Large intestine (tissue), 3 donors: ENCODE data around the gene TMEM53. TPM values are rescaled to one million over a fixed set of nuclear protein-coding genes. Genes with fewer than 3 reads are reported as not detected.

Experiments used
- DNase-seq, 2 donors: peaks; one replicate each; pipeline versions ENCODE4 v3.0.0 to v3.0.0-alpha.2; 2013
- H3K27ac ChIP-seq: one replicate; pipeline ENCODE4 v1.5.1; 2013; ENCODE audit warnings: low read length
- H3K27me3 ChIP-seq: 2 replicates; pipeline ENCODE4 v1.6.1; 2013; ENCODE audit warnings: low read length; ENCODE audit not compliant: control insufficient read depth, insufficient read depth
- H3K36me3 ChIP-seq: 2 replicates; pipeline ENCODE4 v1.6.1; 2013; ENCODE audit warnings: low read length; ENCODE audit not compliant: control insufficient read depth, insufficient read depth
- H3K4me1 ChIP-seq: one replicate; pipeline ENCODE4 v1.6.1; 2013; ENCODE audit warnings: low read length; ENCODE audit not compliant: control insufficient read depth, insufficient read depth
- H3K4me3 ChIP-seq: one replicate; pipeline ENCODE4 v1.5.1; 2013; ENCODE audit warnings: low read length
- H3K9me3 ChIP-seq: one replicate; pipeline ENCODE4 v1.6.1; 2013; ENCODE audit warnings: mild to moderate bottlenecking, low read depth, low read length, moderate library complexity; ENCODE audit not compliant: control insufficient read depth
- WGBS: methylation state at CpG from one replicate; pipeline ENCODE4 v1.1.5; 2013; ENCODE audit warnings: low lambda C conversion rate; ENCODE audit not compliant: insufficient coverage; 5-methylcytosine and 5-hydroxymethylcytosine counted together
- polyA plus RNA-seq: library from polyadenylated mRNA; unstranded; fragments of 120-200 nt; gene quantifications from one replicate; pipeline ENCODE4 v1.2.1, GENCODE V29; 2013

The TMEM53 gene
- polyA plus RNA-seq, 1 donor = 14.7 TPM

- no peaks in the 10 kb centered on the region for H3K9me3 ChIP-seq
- peak in 1 of 2 donors; percentile 70 for DNase-seq
- peaks cover 77% of the 10 kb centered on the region for H3K36me3 ChIP-seq
- WGBS = 97% methylated on average over 6 of the region's 13 CpGs
- H3K27me3 ChIP-seq = no peaks in the 10 kb centered on the region
- H3K27ac ChIP-seq = peak overlapping the region; percentile 17
- H3K4me1 ChIP-seq = peaks cover 50% of the 10 kb centered on the region
- no peak overlapping the region for H3K4me3 ChIP-seq
Observed at GRCh38 chr1:44648529-44649250, 25.6 kb downstream of the TMEM53 start.

GRCh38 chr1:44647896-44648295 lies 26.4 kb downstream of the TMEM53 start:
- DNase-seq = no peak
- Histone ChIP-seq H3K4me1 (peaks cover 50% of the 10 kb centered on the region), H3K27me3 (no peaks in the 10 kb centered on the region), H3K4me3 (no peak overlapping the region), H3K36me3 (peaks cover 80% of the 10 kb centered on the region), H3K27ac (no peak overlapping the region), H3K9me3 (no peaks in the 10 kb centered on the region)
- no CpG with 5 or more reads among the region's 2 CpGs for WGBS

- DNase-seq = no peak
- no CpG with 5 or more reads among the region's 28 CpGs for WGBS
- Histone ChIP-seq H3K9me3 (no peaks in the 10 kb centered on the region), H3K27ac (no peak overlapping the region), H3K36me3 (peaks cover 94% of the 10 kb centered on the region), H3K27me3 (no peaks in the 10 kb centered on the region), H3K4me1 (peaks cover 47% of the 10 kb centered on the region), H3K4me3 (no peak overlapping the region)
Observed at GRCh38 chr1:44646261-44647110, 27.8 kb downstream of the TMEM53 start.

- no peaks in the 10 kb centered on the region for H3K9me3 ChIP-seq
- H3K27ac ChIP-seq = peak overlapping the region; percentile 25
- H3K36me3 ChIP-seq = peaks cover 94% of the 10 kb centered on the region
- DNase-seq = no peak
- no peaks in the 10 kb centered on the region for H3K27me3 ChIP-seq
- WGBS = no CpG with 5 or more reads among the region's 18 CpGs
- H3K4me3 ChIP-seq = no peak overlapping the region
- peaks cover 41% of the 10 kb centered on the region for H3K4me1 ChIP-seq
Observed at GRCh38 chr1:44645476-44646244, 28.6 kb downstream of the TMEM53 start.

- no CpG with 5 or more reads among the region's 7 CpGs for WGBS
- Histone ChIP-seq H3K4me3 (no peak overlapping the region), H3K4me1 (peaks cover 34% of the 10 kb centered on the region), H3K9me3 (no peaks in the 10 kb centered on the region), H3K27ac (no peak overlapping the region), H3K27me3 (no peaks in the 10 kb centered on the region), H3K36me3 (peaks cover 95% of the 10 kb centered on the region)
- no peak for DNase-seq
Observed at GRCh38 chr1:44644806-44645205, 29.5 kb downstream of the TMEM53 start.

- Histone ChIP-seq H3K27ac (no peak overlapping the region), H3K4me3 (no peak overlapping the region), H3K27me3 (no peaks in the 10 kb centered on the region), H3K36me3 (peaks cover 94% of the 10 kb centered on the region), H3K4me1 (peaks cover 24% of the 10 kb centered on the region), H3K9me3 (no peaks in the 10 kb centered on the region)
- no CpG with 5 or more reads among the region's 9 CpGs for WGBS
- DNase-seq = no peak
Observed at GRCh38 chr1:44643721-44644334, 30.5 kb downstream of the TMEM53 start.

GRCh38 chr1:44642925-44643324 lies 31.4 kb downstream of the TMEM53 start:
- no peak for DNase-seq
- Histone ChIP-seq H3K27me3 (no peaks in the 10 kb centered on the region), H3K27ac (no peak overlapping the region), H3K4me3 (no peak overlapping the region), H3K9me3 (no peaks in the 10 kb centered on the region), H3K4me1 (peaks cover 15% of the 10 kb centered on the region), H3K36me3 (peaks cover 96% of the 10 kb centered on the region)
- WGBS = no CpG with 5 or more reads among the region's 3 CpGs

GRCh38 chr1:44642255-44642654 lies 32.0 kb downstream of the TMEM53 start:
- Histone ChIP-seq H3K27ac (no peak overlapping the region), H3K9me3 (no peaks in the 10 kb centered on the region)
- WGBS = no CpG with 5 or more reads among the region's 2 CpGs

GRCh38 chr1:44641126-44642102 lies 32.9 kb downstream of the TMEM53 start:
- no peak for DNase-seq
- Histone ChIP-seq H3K4me3 (no peak overlapping the region), H3K36me3 (peaks cover 98% of the 10 kb centered on the region), H3K27ac (no peak overlapping the region), H3K9me3 (no peaks in the 10 kb centered on the region), H3K27me3 (no peaks in the 10 kb centered on the region), H3K4me1 (no peaks in the 10 kb centered on the region)
- WGBS = no CpG with 5 or more reads among the region's 12 CpGs

More at GRCh38 chr1:44642255-44642654, 32.0 kb downstream of the TMEM53 start:
- Histone ChIP-seq H3K4me1 (peaks cover 8% of the 10 kb centered on the region), H3K27me3 (no peaks in the 10 kb centered on the region), H3K4me3 (no peak overlapping the region), H3K36me3 (peaks cover 96% of the 10 kb centered on the region)
- no peak for DNase-seq
